Lower leg skin (tissue), 4 donors: ENCODE measurements around the gene UBE2D1. TPM values are rescaled to one million over a fixed set of nuclear protein-coding genes. Genes with fewer than 3 reads are reported as not detected.

Source experiments
- DNase-seq, 2 donors: peaks; one replicate each; pipeline ENCODE4 v3.0.0-alpha.2; 2019; ENCODE audit warnings: low spot score in 2 of 2
- H3K4me3 ChIP-seq: fragments of 200-600 bp; sonication (generic); 2 replicates; pipeline ENCODE4 v1.5.1; 2017; ENCODE audit warnings: mild to moderate bottlenecking, low read depth; ENCODE audit not compliant: poor library complexity, severe bottlenecking
- POLR2A ChIP-seq, 2 donors: fragments of 450-650 bp; IDR thresholded peaks; one replicate each; pipeline ENCODE4 v1.6.1; 2016 to 2017; ENCODE audit warnings: antibody characterized with exemption in 2 of 2, mild to moderate bottlenecking in 1 of 2, moderate library complexity in 1 of 2
- WGBS, 2 donors: methylation state at CpG; one replicate each; pipeline ENCODE4 v1.1.5; 2018; 5-methylcytosine and 5-hydroxymethylcytosine counted together
- intact Hi-C: fragments of 100-400 bp; cut with DNase I; formaldehyde crosslinking; loops from one replicate; pipeline ENCODE4 v1.15.0; 2023; ENCODE audit warnings: low total_unique reads
- total RNA-seq, 4 donors: library from RNA; depleted of rRNA; stranded (reverse); fragments of >200 nt; gene quantifications; one replicate each; pipeline ENCODE4 v1.1.0, GENCODE V29; 2016
- TF ChIP-seq, protein P1 (sequence below), 3 donors: fragments of 450-650 bp; IDR thresholded peaks; one replicate each; pipeline ENCODE4 v1.5.1; 2016; ENCODE audit warnings: antibody characterized with exemption in 3 of 3, mild to moderate bottlenecking in 3 of 3, moderate library complexity in 2 of 3

Gene UBE2D1
- total RNA-seq, 4 donors from 2014 or later: 4.7 to 7.7 (median 6.3) TPM

DNA sequence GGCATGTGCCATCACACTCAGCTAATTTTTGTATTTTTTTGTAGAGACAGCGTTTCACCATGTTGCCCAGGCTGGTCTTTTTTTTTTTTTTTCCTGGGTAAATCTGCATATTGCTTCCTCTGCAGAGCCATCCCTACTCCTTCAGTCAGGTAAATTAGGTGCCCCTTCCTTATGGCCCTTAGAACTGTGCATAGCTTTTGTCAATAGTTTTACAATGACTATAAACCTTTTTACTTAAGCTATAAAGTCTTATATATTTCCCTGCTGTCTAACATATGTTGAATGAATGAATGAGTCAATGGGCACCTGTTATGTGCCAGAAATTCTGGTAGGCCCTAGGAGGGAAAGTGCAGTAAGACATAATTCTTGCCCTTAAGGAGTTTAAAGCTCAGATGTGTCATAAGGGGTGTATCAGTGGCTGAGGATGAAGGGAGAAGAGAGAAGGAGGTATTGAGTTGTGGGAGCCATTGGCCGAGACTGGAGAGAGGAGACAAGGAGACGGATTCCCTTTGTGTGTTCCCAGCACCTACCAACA lies 30.6 kb upstream of the UBE2D1 start:
- DNase-seq: no peak
- 77 to 81% methylated on average over 3 of the region's 3 CpGs for WGBS, 2 donors
- no peak overlapping the region for H3K4me3 ChIP-seq
- intact Hi-C loops: no loop called here
- TF ChIP-seq, protein P1, sequence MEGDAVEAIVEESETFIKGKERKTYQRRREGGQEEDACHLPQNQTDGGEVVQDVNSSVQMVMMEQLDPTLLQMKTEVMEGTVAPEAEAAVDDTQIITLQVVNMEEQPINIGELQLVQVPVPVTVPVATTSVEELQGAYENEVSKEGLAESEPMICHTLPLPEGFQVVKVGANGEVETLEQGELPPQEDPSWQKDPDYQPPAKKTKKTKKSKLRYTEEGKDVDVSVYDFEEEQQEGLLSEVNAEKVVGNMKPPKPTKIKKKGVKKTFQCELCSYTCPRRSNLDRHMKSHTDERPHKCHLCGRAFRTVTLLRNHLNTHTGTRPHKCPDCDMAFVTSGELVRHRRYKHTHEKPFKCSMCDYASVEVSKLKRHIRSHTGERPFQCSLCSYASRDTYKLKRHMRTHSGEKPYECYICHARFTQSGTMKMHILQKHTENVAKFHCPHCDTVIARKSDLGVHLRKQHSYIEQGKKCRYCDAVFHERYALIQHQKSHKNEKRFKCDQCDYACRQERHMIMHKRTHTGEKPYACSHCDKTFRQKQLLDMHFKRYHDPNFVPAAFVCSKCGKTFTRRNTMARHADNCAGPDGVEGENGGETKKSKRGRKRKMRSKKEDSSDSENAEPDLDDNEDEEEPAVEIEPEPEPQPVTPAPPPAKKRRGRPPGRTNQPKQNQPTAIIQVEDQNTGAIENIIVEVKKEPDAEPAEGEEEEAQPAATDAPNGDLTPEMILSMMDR (IDR thresholded peaks at IDR 0.05): no peak
- TF ChIP-seq POLR2A (IDR thresholded peaks at IDR 0.05): no peak

GRCh38 chr10:58305821-58306220 lies 29.0 kb upstream of the UBE2D1 start:
- 51 to 61% methylated on average over 4 of the region's 4 CpGs for WGBS, 2 donors
- TF ChIP-seq, protein P1 (IDR thresholded peaks at IDR 0.05): no peak
- no peak for TF ChIP-seq POLR2A (IDR thresholded peaks at IDR 0.05)
- no peak for DNase-seq
- intact Hi-C loops: no loop called here
- no peak overlapping the region for H3K4me3 ChIP-seq

GRCh38 chr10:58307676-58308075 lies 27.1 kb upstream of the UBE2D1 start:
- no peak for DNase-seq
- intact Hi-C loops: no loop called here
- no peak overlapping the region for H3K4me3 ChIP-seq
- TF ChIP-seq, protein P1 (IDR thresholded peaks at IDR 0.05): no peak
- TF ChIP-seq POLR2A (IDR thresholded peaks at IDR 0.05): no peak
- WGBS, 2 donors: 92 to 95% methylated on average over 3 of the region's 3 CpGs

GRCh38 chr10:58311026-58311425 lies 23.8 kb upstream of the UBE2D1 start:
- no peak for DNase-seq
- H3K4me3 ChIP-seq: no peak overlapping the region
- intact Hi-C loops: no loop called here
- TF ChIP-seq, protein P1 (IDR thresholded peaks at IDR 0.05): no peak
- no peak for TF ChIP-seq POLR2A (IDR thresholded peaks at IDR 0.05)

GRCh38 chr10:58316874-58317273 lies 17.9 kb upstream of the UBE2D1 start:
- H3K4me3 ChIP-seq: no peak overlapping the region
- intact Hi-C loops: no loop called here
- no peak for TF ChIP-seq POLR2A (IDR thresholded peaks at IDR 0.05)
- TF ChIP-seq, protein P1 (IDR thresholded peaks at IDR 0.05): no peak
- no peak for DNase-seq

DNA sequence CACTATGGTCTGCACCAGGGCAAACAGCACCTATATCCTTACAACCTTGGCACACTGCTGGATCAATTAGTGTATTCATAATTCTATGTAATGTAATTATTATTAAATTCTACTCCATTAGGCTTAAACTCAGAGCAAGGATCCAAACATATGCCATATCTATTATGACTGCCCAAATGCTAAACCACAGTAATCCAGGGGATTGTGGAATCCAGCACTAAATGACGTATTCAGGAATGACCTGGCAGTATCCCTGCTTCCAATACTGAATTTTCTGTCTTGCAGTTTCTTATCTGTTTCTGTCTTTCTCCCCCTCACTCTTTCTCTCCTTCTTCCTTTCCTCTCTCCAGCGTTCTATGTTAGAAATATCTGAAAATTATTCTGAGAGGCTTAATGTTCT lies 16.5 kb upstream of the UBE2D1 start:
- TF ChIP-seq POLR2A (IDR thresholded peaks at IDR 0.05): no peak
- TF ChIP-seq, protein P1 (IDR thresholded peaks at IDR 0.05): no peak
- 72 to 78% methylated on average over 2 of the region's 2 CpGs for WGBS, 2 donors
- H3K4me3 ChIP-seq: no peak overlapping the region
- no peak for DNase-seq
- intact Hi-C loops: no loop called here
